ENCODE results near the gene PIANP.

The PIANP gene

DNA sequence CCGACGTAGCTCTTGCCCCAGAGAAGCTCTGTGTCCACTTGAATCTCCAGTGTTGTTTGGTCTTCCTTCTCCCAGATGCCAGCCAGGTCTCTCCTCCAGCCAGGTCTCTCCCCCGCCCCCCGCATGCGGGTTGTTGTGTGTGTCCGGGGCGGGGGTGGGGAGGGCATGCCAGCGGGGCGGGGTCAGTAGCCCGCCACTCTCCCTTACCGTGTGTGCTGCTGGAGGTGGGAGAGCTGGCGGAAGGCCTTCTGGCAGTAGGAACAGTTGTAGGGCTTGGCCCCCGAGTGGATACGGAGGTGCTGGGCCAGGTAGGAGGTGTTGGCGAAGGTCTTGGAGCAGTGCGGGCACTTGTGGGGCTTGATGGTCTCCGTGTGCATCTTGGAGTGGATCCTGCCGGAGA, 28.5 kb downstream of the PIANP start:
- no peak for DNase-seq (ENCODE audit: low spot score)

DNA sequence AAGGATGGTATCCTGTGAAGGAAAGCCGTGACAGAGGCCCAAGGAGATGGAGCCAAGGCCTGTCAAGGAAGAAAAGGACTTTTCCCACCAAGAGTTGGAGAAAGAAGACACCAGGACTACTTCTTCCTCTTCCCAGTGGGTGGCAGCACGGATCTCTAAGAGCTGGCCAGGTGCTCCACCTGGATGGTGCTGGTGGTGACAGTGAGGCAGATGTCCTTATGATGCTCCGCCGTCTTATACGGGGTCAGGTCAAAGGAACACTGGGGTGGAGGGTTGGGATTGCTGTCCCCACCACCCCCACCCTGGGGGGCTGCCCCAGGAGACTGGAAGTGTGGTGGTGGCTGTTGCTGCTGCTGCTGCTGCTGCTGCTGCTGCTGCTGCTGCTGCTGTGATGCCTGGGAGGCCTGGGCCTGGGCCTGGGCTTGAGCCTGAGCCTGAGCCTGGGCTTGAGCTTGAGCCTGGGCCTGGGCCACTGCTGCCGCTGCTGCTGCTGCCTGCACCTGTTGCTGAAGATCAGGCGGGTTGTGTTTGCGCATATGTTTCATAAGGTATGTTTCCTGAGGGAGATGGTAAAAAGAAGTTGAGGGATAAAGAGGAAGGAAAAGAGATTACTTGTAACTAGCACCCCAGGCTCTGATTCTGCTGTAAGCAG, 32.9 kb downstream of the PIANP start:
- no peak for DNase-seq (ENCODE audit: low spot score)

GRCh38 chr12:6666211-6666610, 34.4 kb downstream of the PIANP start:
- DNase-seq (ENCODE audit: low spot score): no peak

- no peak for DNase-seq (ENCODE audit: low spot score)
Observed at GRCh38 chr12:6664902-6665301, 35.7 kb downstream of the PIANP start.

- DNase-seq (ENCODE audit: low spot score): peak; percentile 100
Observed at GRCh38 chr12:6662906-6663742, 37.5 kb downstream of the PIANP start, which contains the start of gene ING4. ING4 (minus strand) TSS chr12:6663119; CDS start chr12:6663101, 18 bp downstream.

DNA sequence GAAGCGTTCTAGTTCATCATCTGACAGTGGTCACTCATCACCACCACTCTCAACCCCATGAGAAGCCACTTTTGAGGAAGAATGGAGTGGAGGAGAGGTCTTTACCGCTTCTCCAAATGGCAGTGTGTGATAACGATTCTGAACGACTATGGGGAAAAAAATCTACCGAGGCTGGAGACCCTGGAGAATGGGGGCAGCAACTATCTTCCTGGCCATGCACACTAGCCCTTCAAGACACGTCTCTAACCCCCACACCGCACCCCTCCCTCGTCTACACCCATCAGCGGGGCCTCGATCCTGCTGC, 38.1 kb downstream of the PIANP start:
- DNase-seq (ENCODE audit: low spot score): no peak

GRCh38 chr12:6653987-6654386, 46.6 kb downstream of the PIANP start:
- no peak for DNase-seq (ENCODE audit: low spot score)

DNA sequence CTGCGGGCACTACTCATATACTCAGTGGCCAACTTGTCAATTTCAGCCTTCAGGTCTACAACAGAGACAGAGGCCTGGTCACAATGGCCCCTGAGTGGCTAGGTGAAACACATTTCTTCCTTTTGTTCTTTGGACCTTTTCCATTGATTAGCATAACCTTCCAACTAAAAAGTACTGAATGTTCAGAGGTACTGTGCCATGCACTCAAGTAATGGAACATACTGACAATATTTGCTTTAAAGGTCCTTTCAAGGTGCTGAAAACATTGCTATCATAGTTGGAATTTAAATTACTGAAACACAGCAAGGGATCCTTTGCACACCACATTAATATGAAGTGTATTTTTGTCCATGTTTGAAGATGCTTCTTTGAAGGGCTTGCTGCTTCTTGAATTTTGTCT, 47.3 kb downstream of the PIANP start:
- no peak for DNase-seq (ENCODE audit: low spot score)

GRCh38 chr12:6652391-6652790, 48.2 kb downstream of the PIANP start:
- DNase-seq (ENCODE audit: low spot score): no peak

DNA sequence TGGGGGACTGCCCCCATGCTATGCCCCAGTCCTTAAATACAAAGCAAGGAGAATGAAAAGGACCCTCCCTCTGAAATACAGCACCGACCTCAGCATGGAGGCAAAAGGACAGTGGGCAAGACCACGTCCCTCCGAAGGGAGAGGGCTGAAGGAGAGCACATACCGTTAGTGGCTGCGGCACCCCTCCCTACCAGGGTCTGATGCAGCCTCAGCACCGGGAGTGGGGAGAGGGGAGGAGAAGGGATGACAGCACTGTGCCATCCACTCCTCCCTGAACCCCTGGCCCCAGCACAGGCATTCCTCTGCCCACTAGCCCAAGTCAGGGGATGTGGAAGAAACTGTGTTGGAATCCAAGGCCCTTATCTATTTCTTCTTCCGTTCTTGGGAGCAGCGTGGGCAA, 49.8 kb downstream of the PIANP start:
- no peak for DNase-seq (ENCODE audit: low spot score)

DNA sequence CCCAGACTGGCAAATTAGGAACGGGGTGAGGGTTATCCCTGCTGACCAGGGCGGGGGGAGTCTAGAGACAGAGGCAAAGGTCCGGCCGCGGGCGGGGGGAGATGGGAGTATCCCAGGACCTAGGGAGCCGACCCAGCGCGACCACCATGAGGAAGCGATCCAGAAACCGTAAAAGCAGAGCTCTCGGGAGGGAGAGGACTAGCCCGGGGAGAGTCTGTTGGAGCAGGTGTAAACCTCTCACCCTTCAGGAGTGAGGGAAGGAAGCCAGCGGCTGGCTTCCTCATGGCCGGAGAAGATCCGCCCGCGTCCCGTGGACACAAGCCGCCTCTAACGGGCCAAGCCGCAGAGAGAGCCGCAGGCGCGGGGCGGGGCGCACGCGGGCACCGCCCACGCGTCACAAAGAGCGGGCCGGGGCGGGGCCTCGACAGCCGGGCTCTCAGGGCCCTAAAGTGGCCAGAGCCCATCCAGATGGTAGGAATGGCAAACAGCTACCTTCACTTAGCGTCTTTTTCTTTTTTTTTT, 53.5 kb downstream of the PIANP start, which contains the start of gene ACRBP:
TSS of gene ACRBP (minus strand) at position 350 of the 522 bp plus-strand sequence. CDS start at position 284, 66 bp downstream.
- no peak for DNase-seq (ENCODE audit: low spot score)

GRCh38 chr12:6646276-6647082, 54.1 kb downstream of the PIANP start:
- DNase-seq (ENCODE audit: low spot score): no peak

- no peak for DNase-seq (ENCODE audit: low spot score)
Observed at GRCh38 chr12:6644903-6645302, 55.7 kb downstream of the PIANP start.

- DNase-seq (ENCODE audit: low spot score): no peak
Observed at GRCh38 chr12:6644257-6644596, 56.4 kb downstream of the PIANP start.

Small RNA genes lying within 50 kb of the gene (small RNA-seq; reads per million reads assigned to genes)
- 0 reads per million in 2 experiments for gene RNU6-781P

Data from SK-N-DZ (cell line).